K562 (cell line): ENCODE data around the gene CASKIN2. TPM values are rescaled to one million over a fixed set of nuclear protein-coding genes. Genes with fewer than 3 reads are reported as not detected.

Experiments
- ARID3B ChIP-seq: fragments of 250-450 bp; sonication (Bioruptor Pico); IDR thresholded peaks from 2 replicates; pipeline ENCODE4 v1.4.0; 2020; ENCODE audit warnings: borderline replicate concordance
- ATF6 ChIP-seq: sonication (generic); formaldehyde crosslinking; IDR thresholded peaks from 2 replicates; pipeline ENCODE4 v1.4.0; 2020; ENCODE audit warnings: mild to moderate bottlenecking, missing genetic modification reagents
- BDP1 ChIP-seq: IDR thresholded peaks from 3 replicates; pipeline ENCODE4 v1.6.1; 2011; ENCODE audit not compliant: insufficient read length, insufficient read depth
- CHAMP1 ChIP-seq: fragments of 450-650 bp; IDR thresholded peaks from 2 replicates; pipeline ENCODE4 v1.6.1; 2016; ENCODE audit warnings: mild to moderate bottlenecking
- CHD2 ChIP-seq: IDR thresholded peaks from 2 replicates; pipeline ENCODE4 v1.6.1; 2011; ENCODE audit warnings: low read depth, low read length
- EGR1 ChIP-seq: fragments of 450-650 bp; conservative IDR thresholded peaks from 2 replicates; pipeline ENCODE4 v1.6.1; 2017; ENCODE audit warnings: mild to moderate bottlenecking
- ERF ChIP-seq: fragments of 450-650 bp; formaldehyde crosslinking; IDR thresholded peaks from 2 replicates; pipeline ENCODE4 v1.4.0; 2020; ENCODE audit warnings: mild to moderate bottlenecking, mixed read lengths
- ETV5 ChIP-seq: sonication (generic); formaldehyde crosslinking; IDR thresholded peaks from 2 replicates; pipeline ENCODE4 v1.4.0; 2020; ENCODE audit warnings: low read depth, mild to moderate bottlenecking, missing genetic modification reagents
- EZH2 ChIP-seq: IDR thresholded peaks from 2 replicates; pipeline ENCODE4 v1.6.1; 2012; ENCODE audit warnings: low read depth, mild to moderate bottlenecking, inconsistent platforms, low read length, borderline replicate concordance
- FOXK1 ChIP-seq: sonication (generic); formaldehyde crosslinking; IDR thresholded peaks from 2 replicates; pipeline ENCODE4 v1.8.0; 2022; ENCODE audit warnings: missing genetic modification reagents, mild to moderate bottlenecking, borderline replicate concordance
- HMGN3 ChIP-seq: IDR thresholded peaks from 2 replicates; pipeline ENCODE4 v1.6.1; 2011; ENCODE audit warnings: borderline replicate concordance, low read depth, mild to moderate bottlenecking, mixed read lengths, low read length; ENCODE audit not compliant: insufficient read length; ENCODE audit errors: extremely low read depth
- L3MBTL2 ChIP-seq: fragments of 450-650 bp; IDR thresholded peaks from 2 replicates; pipeline ENCODE4 v1.6.1; 2016; ENCODE audit warnings: mild to moderate bottlenecking, moderate library complexity
- NUFIP1 ChIP-seq: fragments of 450-650 bp; IDR thresholded peaks from 2 replicates; pipeline ENCODE4 v1.6.1; 2018; ENCODE audit not compliant: partially characterized antibody
- PHTF2 ChIP-seq: fragments of 250-450 bp; sonication (Bioruptor Pico); IDR thresholded peaks from 2 replicates; pipeline ENCODE4 v1.5.0; 2021; ENCODE audit warnings: mild to moderate bottlenecking
- SMAD1 ChIP-seq: fragments of 150-350 bp; IDR thresholded peaks from 2 replicates; pipeline ENCODE4 v1.6.1; 2014; ENCODE audit warnings: low read length, low read depth; ENCODE audit not compliant: partially characterized antibody
- SMC3 ChIP-seq: conservative IDR thresholded peaks from 2 replicates; pipeline ENCODE4 v1.6.1; 2011; ENCODE audit warnings: low read depth, low read length, improper control_type of control experiment; ENCODE audit not compliant: insufficient read depth
- SPI1 ChIP-seq: IDR thresholded peaks from 2 replicates; pipeline ENCODE4 v1.6.1; 2011; ENCODE audit warnings: low read depth, low read length, control low read depth, borderline replicate concordance
- SREBF1 ChIP-seq: fragments of 150-350 bp; IDR thresholded peaks from 2 replicates; pipeline ENCODE4 v1.6.1; 2014; ENCODE audit warnings: antibody characterized with exemption, low read depth, low read length, borderline replicate concordance
- SREBF2 ChIP-seq: sonication (generic); formaldehyde crosslinking; IDR thresholded peaks from 2 replicates; pipeline ENCODE4 v1.4.0; 2020; ENCODE audit warnings: mild to moderate bottlenecking, missing genetic modification reagents
- ZFP36 ChIP-seq: fragments of 150-350 bp; IDR thresholded peaks from 2 replicates; pipeline ENCODE4 v1.6.1; 2018; ENCODE audit warnings: low read length, low read depth; ENCODE audit not compliant: partially characterized antibody
- ZFPM2 ChIP-seq: fragments of 250-450 bp; sonication (Bioruptor Pico); IDR thresholded peaks from 2 replicates; pipeline ENCODE4 v1.5.1; 2022; ENCODE audit warnings: mild to moderate bottlenecking
- ZNF212 ChIP-seq: fragments of 450-650 bp; formaldehyde crosslinking; IDR thresholded peaks from 2 replicates; pipeline ENCODE4 v1.4.0; 2020; ENCODE audit warnings: mild to moderate bottlenecking
- ZNF3 ChIP-seq: fragments of 250-450 bp; sonication (Bioruptor Pico); IDR thresholded peaks from 2 replicates; pipeline ENCODE4 v1.5.0; 2021; ENCODE audit warnings: mild to moderate bottlenecking, moderate library complexity
- ZNF507 ChIP-seq: conservative IDR thresholded peaks from 2 replicates; pipeline ENCODE4 v1.6.1; 2017; ENCODE audit warnings: missing genetic modification characterization, missing compliant biosample characterization
- polyA plus RNA-seq, 8 experiments: library from polyadenylated mRNA; depleted of rRNA in 4 of 8; stranded (reverse) in 5 of 8; unstranded in 3 of 8; fragments of >200 nt; fragmentation: Nextera tagmentation in 2 of 8; fragmentation: Illumina TruSeq in 1 of 8; extraction: Ambion mirVana in 2 of 8; extraction: Trizol in 1 of 8; gene quantifications; 2 replicates each; pipeline versions ENCODE4 v1.2.1 to v1.2.3, GENCODE V29; 2011 to 2014; ENCODE audit warnings: inconsistent platforms in 1 of 8, missing spikeins in 1 of 8
- total RNA-seq, 7 experiments: library from RNA; depleted of rRNA in 6 of 7; stranded (reverse); fragments of >200 nt in 6 of 7; fragmentation: Illumina TruSeq in 2 of 7; extraction: Trizol in 2 of 7; gene quantifications; 2 replicates each; pipeline versions ENCODE4 v1.2.1 to v1.2.3, GENCODE V29; 2011 to 2021; ENCODE audit warnings: low replicate concordance in 1 of 7

The CASKIN2 gene
- total and polyA plus RNA-seq, 9 of the 15 experiments (the other 6 are each of a cell fraction or from before 2014, with no cell fraction given), result 0.01 to 12.2 (median 2.1) TPM

GRCh38 chr17:75456417-75457046, 58.8 kb downstream of the CASKIN2 start, which contains the start of gene TMEM94 (continued):
- TF ChIP-seq FOXK1 (CRISPR knock-in tag), result peak; percentile 56; the same call in 1 of the 2 replicates
- TF ChIP-seq SREBF1, result no peak
- no peak for TF ChIP-seq CHAMP1
- TF ChIP-seq SREBF2 (CRISPR knock-in tag), result no peak
- TF ChIP-seq NUFIP1, result no peak
- TF ChIP-seq SPI1, result no peak
- TF ChIP-seq ZNF212, result no peak
- no peak for TF ChIP-seq EZH2
- no peak for TF ChIP-seq ARID3B
- no peak for TF ChIP-seq HMGN3
- peak; percentile 89 for TF ChIP-seq CHD2
- TF ChIP-seq ETV5 (CRISPR knock-in tag), result peak; percentile 39; the same call in 1 of the 2 replicates
- no peak for TF ChIP-seq ATF6 (CRISPR knock-in tag)
- TF ChIP-seq BDP1, result no peak
- TF ChIP-seq EGR1, result peak; percentile 45
- TF ChIP-seq ZFP36, result no peak
- TF ChIP-seq ERF (CRISPR knock-in tag), result no peak
- TF ChIP-seq SMAD1, result no peak
- TF ChIP-seq ZNF3 (CRISPR knock-in tag), result no peak
- no peak for TF ChIP-seq ZFPM2
- no peak; the same call in 1 of the 2 replicates for TF ChIP-seq L3MBTL2
- no peak for TF ChIP-seq PHTF2 (CRISPR knock-in tag)
- no peak for TF ChIP-seq ZNF507 (tag)
- no peak for TF ChIP-seq SMC3
